Endothelial cell (in vitro differentiated cells): ENCODE measurements around the gene PHACTR1. TPM values are rescaled to one million over a fixed set of nuclear protein-coding genes. Genes with fewer than 3 reads are reported as not detected.

Source experiments
- DNase-seq: peaks from one replicate; pipeline ENCODE4 v3.0.0; 2021; ENCODE audit warnings: low spot score
- H3K27ac Mint-ChIP-seq: one replicate; pipeline ENCODE4 v1.8.0; 2021; ENCODE audit warnings: mixed read lengths, inconsistent platforms; ENCODE audit not compliant: unreplicated experiment
- H3K27me3 Mint-ChIP-seq: one replicate; pipeline ENCODE4 v1.8.0; 2021; ENCODE audit warnings: mild to moderate bottlenecking, moderate library complexity, mixed read lengths, inconsistent platforms; ENCODE audit not compliant: unreplicated experiment
- H3K36me3 Mint-ChIP-seq: one replicate; pipeline ENCODE4 v1.8.0; 2021; ENCODE audit warnings: mild to moderate bottlenecking, low read depth, mixed read lengths, inconsistent platforms; ENCODE audit not compliant: unreplicated experiment
- H3K4me1 Mint-ChIP-seq: one replicate; pipeline ENCODE4 v1.8.0; 2021; ENCODE audit warnings: mild to moderate bottlenecking, mixed read lengths, inconsistent platforms; ENCODE audit not compliant: unreplicated experiment
- H3K4me3 Mint-ChIP-seq: one replicate; pipeline ENCODE4 v1.8.0; 2021; ENCODE audit warnings: mild to moderate bottlenecking, mixed read lengths, inconsistent platforms; ENCODE audit not compliant: unreplicated experiment
- H3K9me3 Mint-ChIP-seq: one replicate; pipeline ENCODE4 v1.8.0; 2021; ENCODE audit warnings: mixed read lengths, inconsistent platforms; ENCODE audit not compliant: unreplicated experiment
- CTCF ChIP-seq: fragments of 200-600 bp; sonication (generic); IDR thresholded peaks from one replicate; pipeline ENCODE4 v1.5.0; 2021; ENCODE audit warnings: antibody characterized with exemption; ENCODE audit not compliant: unreplicated experiment
- total RNA-seq: library from RNA; stranded (reverse); fragmentation: NEBNext Ultra II Directional; extraction: Animal tissue kit (Norgen Biotek cat#: 25700); gene quantifications from one replicate; pipeline ENCODE4 v1.2.1, GENCODE V29; 2021; ENCODE audit not compliant: unreplicated experiment

PHACTR1 gene
- total RNA-seq, 1 donor from 2014 or later = 39.9 TPM

GRCh38 chr6:12698298-12698697, 18.3 kb upstream of the PHACTR1 start:
- H3K9me3 Mint-ChIP-seq = no peaks in the 10 kb centered on the region
- H3K27me3 Mint-ChIP-seq = no peaks in the 10 kb centered on the region
- H3K4me3 Mint-ChIP-seq = no peak overlapping the region
- no peaks in the 10 kb centered on the region for H3K36me3 Mint-ChIP-seq
- TF ChIP-seq CTCF = no peak
- no peak for DNase-seq
- no peaks in the 10 kb centered on the region for H3K4me1 Mint-ChIP-seq
- H3K27ac Mint-ChIP-seq = no peak overlapping the region

GRCh38 chr6:12704946-12705345, 11.6 kb upstream of the PHACTR1 start:
- Mint-ChIP-seq H3K36me3 (no peaks in the 10 kb centered on the region), H3K4me3 (no peak overlapping the region)
- no peak for DNase-seq

GRCh38 chr6:12709116-12709515, 7.5 kb upstream of the PHACTR1 start:
- Mint-ChIP-seq H3K9me3 (no peaks in the 10 kb centered on the region), H3K4me1 (no peaks in the 10 kb centered on the region), H3K27me3 (peaks cover 2% of the 10 kb centered on the region), H3K36me3 (no peaks in the 10 kb centered on the region), H3K4me3 (no peak overlapping the region), H3K27ac (no peak overlapping the region)
- no peak for DNase-seq
- no peak for TF ChIP-seq CTCF

More at GRCh38 chr6:12704946-12705345, 11.6 kb upstream of the PHACTR1 start:
- no peaks in the 10 kb centered on the region for H3K9me3 Mint-ChIP-seq
- H3K27me3 Mint-ChIP-seq = peaks cover 2% of the 10 kb centered on the region
- no peaks in the 10 kb centered on the region for H3K4me1 Mint-ChIP-seq
- H3K27ac Mint-ChIP-seq = no peak overlapping the region
- TF ChIP-seq CTCF = no peak

- no peak for TF ChIP-seq CTCF
- Mint-ChIP-seq H3K36me3 (no peaks in the 10 kb centered on the region), H3K27me3 (peaks cover 2% of the 10 kb centered on the region), H3K27ac (no peak overlapping the region), H3K9me3 (no peaks in the 10 kb centered on the region), H3K4me1 (no peaks in the 10 kb centered on the region), H3K4me3 (no peak overlapping the region)
- DNase-seq = no peak
Measured at GRCh38 chr6:12709556-12710232, 6.9 kb upstream of the PHACTR1 start.

GRCh38 chr6:12710921-12711320, 5.6 kb upstream of the PHACTR1 start:
- no peaks in the 10 kb centered on the region for H3K27me3 Mint-ChIP-seq
- no peak overlapping the region for H3K4me3 Mint-ChIP-seq
- H3K27ac Mint-ChIP-seq = no peak overlapping the region
- no peak for TF ChIP-seq CTCF
- no peaks in the 10 kb centered on the region for H3K4me1 Mint-ChIP-seq
- no peaks in the 10 kb centered on the region for H3K9me3 Mint-ChIP-seq
- no peaks in the 10 kb centered on the region for H3K36me3 Mint-ChIP-seq
- no peak for DNase-seq
